Measurements from ENCODE around the gene CDKAL1. TPM values are rescaled to one million over a fixed set of nuclear protein-coding genes. Genes with fewer than 3 reads are reported as not detected.

Gene CDKAL1
- total and polyA plus RNA-seq, 2 donors (not counting 3 experiments of a cell fraction or from before 2014, with no cell fraction given), result 6.1 to 20.5 TPM

- POLR2A ChIA-PET, result no interaction called here
- H3K36me3 ChIP-seq (ENCODE audit: control insufficient read depth in 2 of 2, extremely low read depth in 1 of 2, insufficient read depth in 2 of 2, low read length in 2 of 2), result no peaks in the 10 kb centered on the region
- H3K27me3 ChIP-seq (ENCODE audit: control insufficient read depth in 2 of 2, insufficient read depth in 2 of 2, low read length in 2 of 2), result no peaks in the 10 kb centered on the region
- no peak overlapping the region for H2AFZ ChIP-seq (ENCODE audit: low read depth, low read length)
- TF ChIP-seq MAX (IDR thresholded peaks at IDR 0.05; ENCODE audit: insufficient read depth, insufficient read length) (no peak), FOS (IDR thresholded peaks at IDR 0.05; ENCODE audit: borderline replicate concordance, insufficient read depth, low read length) (no peak), EZH2 (IDR thresholded peaks at IDR 0.05; ENCODE audit: borderline replicate concordance, low read depth, low read length, severe bottlenecking) (no peak), JUN (IDR thresholded peaks at IDR 0.05; ENCODE audit: borderline replicate concordance, insufficient read depth, insufficient read length, low read depth) (no peak), POLR2A (IDR thresholded peaks at IDR 0.05; ENCODE audit: low read depth, low read length) (no peak), POLR2AphosphoS5 (IDR thresholded peaks at IDR 0.05; ENCODE audit: insufficient read depth, low read depth, low read length) (no peak), MYC (IDR thresholded peaks at IDR 0.05; ENCODE audit: low read depth, low read length) (no peak), CTCF (IDR thresholded peaks at IDR 0.05; ENCODE audit: extremely low read depth in 1 of 2, insufficient read depth in 1 of 2, low read depth in 1 of 2, low read length in 2 of 2) (no peak), GATA2 (IDR thresholded peaks at IDR 0.05; ENCODE audit: insufficient read depth, insufficient read length, low read depth, low read length) (no peak)
- no peaks in the 10 kb centered on the region for H4K20me1 ChIP-seq (replicated peaks; ENCODE audit: control insufficient read depth, extremely low read depth, insufficient read depth, low read length)
- peaks cover 37% of the 10 kb centered on the region for H3K4me1 ChIP-seq (ENCODE audit: control insufficient read depth, extremely low read depth, insufficient read depth, low read length)
- no peaks in the 10 kb centered on the region for H3K9me3 ChIP-seq (replicated peaks; ENCODE audit: control insufficient read depth, insufficient read depth, low read length)
- intact Hi-C loops (cut with micrococcal nuclease) (loop anchor here (5.0 to 10.0 kb wide), 3 partner anchors 66 to 437 kb away; no protein-coding TSS in a partner anchor), dilution Hi-C loops (cut with MboI; ENCODE audit: extremely low pct_ligation_motif_present, low sequenced_read_pairs) (no loop called here)
- H3K27ac ChIP-seq (ENCODE audit: insufficient read depth, low read depth, low read length), result no peak overlapping the region
- CTCF ChIA-PET, result no interaction called here
- FAIRE-seq, result no peak
- no TSS peak for BruUV-seq (replicated peaks)
- no peak overlapping the region for H3K4me3 ChIP-seq (replicated peaks in 1 of 3; ENCODE audit: insufficient read depth in 1 of 3, low read depth in 1 of 3, low read length in 3 of 3)
- no peak overlapping the region for H3K4me2 ChIP-seq (ENCODE audit: insufficient read depth, low read length)
- no peak for DNase-seq (ENCODE audit: low read depth, low spot score)
- no peaks in the 10 kb centered on the region for H3K79me2 ChIP-seq (ENCODE audit: control insufficient read depth, insufficient read depth, low read length)
- no peak overlapping the region for H3K9ac ChIP-seq (replicated peaks; ENCODE audit: extremely low read depth, insufficient read depth, low read length)
- H3K9me1 ChIP-seq (replicated peaks; ENCODE audit: control insufficient read depth, extremely low read depth, insufficient read depth, low read length), result no peaks in the 10 kb centered on the region
Measured at GRCh38 chr6:21001736-21002135, 467.5 kb downstream of the CDKAL1 start.
